HG03045 (cell line): ENCODE results near the gene ELAPOR1.

ENCODE experiments used
- ATAC-seq: cut with Tn5 transposase; IDR thresholded peaks from one replicate; pipeline ENCODE4 v1.9.1; 2021; ENCODE audit warnings: mild to moderate bottlenecking, moderate library complexity; ENCODE audit not compliant: unreplicated experiment

ELAPOR1 gene

DNA sequence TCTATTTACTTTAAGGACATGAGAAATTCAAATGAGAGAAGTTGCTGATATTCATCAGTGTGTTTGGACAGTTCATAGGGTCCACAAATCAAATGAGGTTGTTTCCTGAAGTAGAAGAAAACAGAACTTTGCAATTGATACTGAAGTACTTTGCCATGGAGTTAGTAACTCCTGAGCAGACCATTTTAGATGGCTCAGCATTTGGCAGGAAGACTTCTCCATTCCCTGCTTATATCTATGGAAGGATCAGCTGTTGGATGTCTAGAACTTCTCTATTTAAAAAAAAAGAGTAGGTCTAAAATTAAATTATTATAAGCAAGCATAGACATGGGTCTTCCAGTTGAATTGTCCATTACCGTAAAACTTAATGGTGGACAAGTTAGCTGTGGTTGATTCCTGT, 18.3 kb upstream of the ELAPOR1 start:
- ATAC-seq, result no peak

DNA sequence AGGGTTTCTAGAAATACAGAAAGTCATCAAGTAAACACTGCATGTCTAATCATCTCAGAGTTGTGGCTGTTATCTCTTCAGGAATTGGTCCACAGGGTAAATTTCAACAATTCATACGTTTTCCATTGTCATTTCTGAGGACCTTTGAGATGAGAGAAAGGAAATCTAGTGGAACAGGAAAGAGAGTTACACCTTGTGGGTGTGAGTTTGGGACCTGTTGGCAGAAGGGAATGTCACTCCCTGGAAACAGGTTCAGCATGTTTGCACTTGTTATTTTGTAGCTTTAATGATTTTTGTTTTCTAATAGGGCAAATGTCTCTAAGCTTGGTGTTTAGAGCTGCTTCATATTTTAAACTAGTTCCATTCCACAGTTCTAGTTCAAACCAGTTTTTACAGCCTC, 17.8 kb upstream of the ELAPOR1 start:
- no peak for ATAC-seq

DNA sequence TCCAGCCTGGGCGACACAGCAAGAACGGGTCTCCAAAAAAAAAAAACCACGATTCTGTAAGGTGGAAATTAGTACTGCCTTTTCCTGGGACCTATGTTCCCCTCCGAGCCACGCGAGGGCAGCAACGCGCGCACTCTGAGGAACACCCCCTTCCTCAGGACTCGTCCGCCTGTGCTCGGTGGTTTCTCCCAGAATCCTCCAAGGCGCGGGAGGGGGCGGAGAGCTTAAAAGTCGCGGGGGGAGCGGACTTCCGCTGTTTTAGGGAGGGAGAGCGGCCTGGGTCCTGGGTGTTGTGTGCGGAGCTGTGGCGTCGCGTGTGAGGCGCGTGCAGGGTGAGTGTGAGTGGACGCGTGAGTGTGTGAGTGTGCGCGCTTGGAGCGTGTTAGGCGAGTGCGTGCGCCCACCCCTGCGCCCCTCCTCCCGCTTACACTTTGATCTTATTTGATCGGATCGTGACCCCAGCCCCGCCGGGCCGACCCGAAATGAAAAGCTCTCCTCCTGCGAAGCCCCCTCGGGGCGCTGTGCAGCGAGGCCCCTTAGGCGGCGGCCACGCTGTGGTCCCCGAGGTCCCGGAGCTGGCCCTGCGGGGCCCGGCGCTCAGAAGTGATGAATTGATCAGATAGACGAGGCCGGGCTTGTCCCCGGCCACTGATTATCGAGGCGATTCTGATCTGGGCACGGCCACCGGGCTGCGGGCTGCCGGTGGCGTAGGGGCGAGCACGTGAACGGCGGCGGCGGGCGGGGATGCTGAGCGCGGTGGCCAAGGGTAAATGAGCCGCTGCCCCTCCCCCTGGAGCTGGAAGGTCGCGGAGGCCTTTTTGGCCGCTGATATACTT, 13.8 kb upstream of the ELAPOR1 start:
- ATAC-seq, result peak; percentile 92

DNA sequence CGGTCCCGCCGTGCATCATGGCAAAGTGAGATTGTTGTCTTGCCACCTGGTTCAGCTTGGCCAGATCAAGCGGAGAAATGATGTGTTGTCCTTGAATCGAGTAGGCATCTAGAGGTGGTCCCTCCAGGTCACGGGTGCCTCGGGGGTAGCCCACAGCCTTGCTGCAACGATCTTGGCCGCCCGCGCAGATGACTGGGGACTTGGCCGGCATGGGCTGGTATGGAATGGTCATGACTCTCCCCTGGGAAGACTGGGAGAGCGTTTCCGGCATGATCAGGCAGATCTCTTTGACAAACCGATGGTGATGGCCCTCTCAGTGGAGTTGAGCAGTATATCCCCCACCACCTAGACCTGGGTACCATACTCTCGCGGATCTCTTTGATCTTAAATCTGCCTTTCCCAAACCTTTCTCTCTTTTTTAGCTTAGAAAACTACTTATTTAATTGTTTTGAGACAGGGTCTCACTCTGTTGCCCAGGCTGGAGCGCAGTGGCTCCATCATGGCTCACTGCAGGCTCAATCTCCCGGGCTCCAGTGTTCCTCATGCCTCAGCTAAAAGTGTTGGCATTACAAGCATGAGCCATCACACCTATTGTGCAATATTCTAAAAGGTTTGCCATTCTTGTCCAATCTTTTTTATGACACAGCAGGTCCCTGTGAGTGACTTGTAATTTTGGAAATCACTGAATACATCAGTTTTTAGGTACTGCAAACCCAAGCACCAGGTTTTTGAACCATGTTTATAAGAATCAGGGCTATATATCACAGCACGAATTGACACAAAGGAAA, 9.4 kb upstream of the ELAPOR1 start:
- no peak for ATAC-seq

DNA sequence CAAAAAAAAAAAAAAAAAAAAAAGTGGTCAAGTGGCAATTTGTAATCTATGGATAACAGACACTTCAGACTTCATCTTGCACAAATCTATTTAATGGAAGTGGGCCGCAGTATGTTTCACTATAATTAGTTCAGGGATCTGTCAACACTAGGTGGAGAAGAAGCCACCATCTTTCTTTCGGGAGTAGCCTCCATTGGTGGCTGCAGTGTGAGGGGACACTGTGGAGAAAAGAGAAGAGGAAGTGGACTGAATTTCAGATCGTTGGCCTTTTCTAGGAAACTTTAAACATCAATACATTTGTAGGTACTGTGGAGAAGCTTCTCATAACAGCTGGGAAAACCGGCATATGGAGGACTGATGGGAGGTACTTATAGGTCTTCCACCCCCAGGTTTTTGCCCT, 8.0 kb upstream of the ELAPOR1 start:
- no peak for ATAC-seq

DNA sequence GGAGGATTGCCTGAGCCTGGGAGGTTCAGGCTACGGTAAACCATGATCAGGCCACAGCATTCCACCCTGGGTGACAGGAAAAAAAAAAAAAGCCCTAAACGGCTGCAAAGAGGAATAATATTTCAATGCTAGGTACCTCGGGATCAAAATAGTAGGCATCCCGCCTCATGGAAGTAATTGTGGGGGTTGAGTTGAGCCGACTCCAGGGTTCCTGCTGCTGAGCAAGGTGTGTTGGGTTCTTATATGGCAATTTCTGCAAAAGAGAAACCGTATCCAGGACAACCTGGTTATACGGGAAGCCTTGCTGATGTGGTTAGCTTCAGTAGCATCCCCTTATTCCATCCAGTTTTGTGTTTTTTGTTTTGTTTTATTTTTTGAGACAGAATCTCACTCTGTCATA, 6.1 kb upstream of the ELAPOR1 start:
- ATAC-seq, result no peak

DNA sequence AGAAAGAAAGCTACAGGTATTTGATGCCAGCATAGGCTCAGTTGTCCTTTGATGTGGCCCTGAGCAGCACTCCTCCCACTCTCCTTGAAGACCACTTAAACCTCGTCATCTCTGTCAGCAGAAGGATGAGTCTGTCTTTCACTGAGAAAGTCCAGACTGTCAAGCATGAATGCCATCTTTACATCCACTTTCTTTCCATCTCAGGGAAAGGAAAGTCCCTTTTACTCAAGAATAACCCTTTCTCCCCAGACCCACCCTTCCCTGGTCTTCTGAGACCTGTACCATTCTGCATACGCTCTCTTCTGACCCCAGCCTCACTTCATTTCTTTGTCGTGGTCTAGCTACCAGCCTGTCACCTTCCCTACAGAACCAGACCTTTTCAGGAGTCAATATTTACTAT, 4.0 kb upstream of the ELAPOR1 start:
- ATAC-seq, result no peak

DNA sequence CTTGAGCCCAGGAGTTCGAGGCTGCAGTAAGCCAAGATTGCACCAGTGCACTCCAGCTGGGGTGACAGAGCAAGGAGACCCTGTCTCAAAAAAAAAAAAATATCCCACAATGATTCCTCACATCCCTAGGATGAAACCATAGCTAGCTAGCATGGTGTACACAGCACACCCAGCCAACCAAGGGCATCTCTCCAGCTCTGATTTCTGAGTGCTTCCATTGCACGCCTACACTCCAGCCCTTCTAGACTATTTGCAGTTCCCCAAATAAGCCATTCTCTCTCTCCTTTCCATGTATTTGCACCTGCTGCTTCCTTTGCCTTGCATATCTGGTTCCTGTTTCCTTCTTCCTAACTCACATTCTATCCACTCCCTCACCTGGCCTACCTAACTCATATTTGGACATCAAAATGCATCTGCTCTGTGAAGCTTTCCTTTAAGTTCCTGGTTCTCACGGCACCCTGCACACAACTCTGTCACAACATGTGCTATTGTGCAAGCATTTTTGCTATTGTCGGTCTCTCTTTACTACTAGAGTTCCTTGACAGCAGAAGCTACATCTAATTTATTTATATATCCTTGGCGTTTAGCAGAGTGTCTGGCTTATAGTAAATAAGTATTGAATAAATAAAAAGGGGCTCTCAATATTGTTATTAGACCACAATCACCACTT, 2.4 kb upstream of the ELAPOR1 start:
- no peak for ATAC-seq

DNA sequence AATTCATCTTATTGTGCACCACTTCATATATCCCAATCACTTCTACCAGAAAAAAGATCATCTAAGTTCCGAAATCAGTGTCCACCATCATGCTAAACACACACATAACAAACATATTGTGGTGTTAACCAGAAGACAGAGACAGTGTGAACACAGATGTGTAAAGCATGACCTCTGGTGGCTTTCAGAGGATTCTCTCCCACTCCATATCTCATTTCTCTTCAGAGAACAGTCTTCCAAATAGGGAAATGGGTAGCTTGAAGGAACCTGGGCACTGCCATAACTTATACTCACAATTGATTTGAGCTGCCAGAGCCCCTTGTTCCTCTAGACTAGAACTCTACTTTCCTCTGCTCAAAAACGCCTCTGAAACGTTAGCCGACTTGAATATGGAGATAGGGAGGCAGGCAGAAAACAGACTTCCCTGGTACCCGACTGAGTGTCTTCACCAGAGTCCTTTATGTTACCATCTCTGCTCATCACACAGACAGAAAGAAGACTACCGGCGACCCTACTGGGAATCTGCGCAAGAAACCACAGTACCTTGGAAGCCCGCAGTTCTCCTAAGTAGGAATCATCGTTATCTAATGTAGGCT, 1.8 kb upstream of the ELAPOR1 start:
- ATAC-seq, result no peak

DNA sequence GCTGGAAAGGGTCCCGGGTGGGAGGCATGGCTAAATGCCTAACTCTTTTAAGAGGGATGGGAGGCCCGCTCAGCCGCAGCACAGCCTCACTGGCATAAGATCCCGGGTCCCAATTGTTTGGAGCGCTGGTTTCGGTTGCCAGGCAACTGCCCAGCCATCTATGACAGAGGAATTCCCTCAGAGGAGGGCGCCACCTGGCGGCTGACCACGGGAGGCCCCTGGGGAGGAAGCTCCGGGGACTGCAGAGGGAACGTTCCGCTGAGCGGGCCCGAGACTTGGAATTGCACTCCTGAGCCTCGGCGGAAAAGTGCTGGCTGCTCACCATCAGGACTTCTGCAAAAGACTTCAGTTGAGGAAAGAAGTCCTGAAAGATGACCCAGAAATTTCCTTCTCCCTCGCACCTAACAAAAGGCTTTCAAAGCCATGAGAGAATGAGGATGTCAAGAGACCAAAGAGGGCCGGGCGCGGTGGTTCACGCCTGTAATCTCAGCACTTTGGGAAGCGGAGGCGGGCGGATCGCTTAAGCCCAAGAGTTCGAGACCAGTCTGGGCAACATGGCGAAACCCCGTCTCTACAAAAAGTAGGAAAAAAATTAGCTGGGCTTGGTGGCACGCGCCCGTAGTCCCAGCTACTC, 1.1 kb upstream of the ELAPOR1 start:
- peak; percentile 70 for ATAC-seq

DNA sequence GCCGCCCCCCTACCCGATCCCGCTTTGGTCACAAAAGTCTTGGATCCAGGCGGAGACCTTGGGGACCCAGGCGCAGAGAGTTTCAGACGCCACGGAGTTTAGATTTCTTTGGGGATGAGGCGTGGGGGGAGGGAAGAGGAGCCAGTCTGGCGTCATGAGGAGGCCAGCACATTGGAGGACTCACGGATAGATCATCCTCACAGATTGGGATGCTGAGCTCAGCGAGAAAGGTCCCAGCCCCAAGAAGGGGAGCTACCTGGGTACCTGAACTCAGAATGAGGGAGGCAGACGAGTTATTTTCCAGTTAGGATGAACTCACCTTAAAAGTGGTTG, 393 bp downstream of the ELAPOR1 start:
- ATAC-seq, result no peak

DNA sequence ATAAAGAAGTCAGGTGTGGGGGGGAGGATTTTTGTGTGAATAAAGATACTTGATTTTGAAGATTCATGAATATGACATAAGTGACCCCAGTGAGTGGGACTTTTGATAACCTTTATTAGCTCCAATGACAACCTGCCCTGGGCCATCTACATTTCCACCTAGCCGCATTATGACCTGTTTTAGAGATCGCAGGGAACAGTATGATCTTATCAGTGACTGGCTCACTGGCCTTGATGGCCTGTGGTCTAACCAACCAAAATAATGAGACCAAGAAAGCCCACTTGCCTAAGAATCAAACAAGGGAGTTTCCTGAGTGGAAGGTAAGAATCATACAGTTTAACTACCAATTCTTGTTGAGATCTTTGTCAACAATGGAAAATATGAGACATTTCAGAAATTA, 1.8 kb downstream of the ELAPOR1 start:
- no peak for ATAC-seq

DNA sequence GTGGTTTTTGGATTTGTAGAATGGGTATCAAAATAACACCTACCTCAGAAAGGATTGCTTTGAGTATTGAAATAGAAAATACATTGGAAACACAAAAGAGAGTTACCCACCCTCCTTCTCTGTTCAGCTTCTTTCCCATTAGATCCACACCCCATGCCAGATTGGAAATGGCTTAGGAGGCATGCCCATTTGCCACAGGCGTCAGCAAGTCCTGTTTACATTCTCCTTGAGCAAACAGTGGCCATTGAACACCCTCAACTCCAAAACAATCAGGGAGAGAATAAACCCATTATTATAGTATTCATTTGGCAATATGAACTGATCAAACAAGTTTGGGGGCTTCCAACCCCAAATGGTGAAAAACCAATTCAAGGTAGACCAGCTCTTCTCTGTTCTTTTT, 2.4 kb downstream of the ELAPOR1 start:
- ATAC-seq, result no peak

DNA sequence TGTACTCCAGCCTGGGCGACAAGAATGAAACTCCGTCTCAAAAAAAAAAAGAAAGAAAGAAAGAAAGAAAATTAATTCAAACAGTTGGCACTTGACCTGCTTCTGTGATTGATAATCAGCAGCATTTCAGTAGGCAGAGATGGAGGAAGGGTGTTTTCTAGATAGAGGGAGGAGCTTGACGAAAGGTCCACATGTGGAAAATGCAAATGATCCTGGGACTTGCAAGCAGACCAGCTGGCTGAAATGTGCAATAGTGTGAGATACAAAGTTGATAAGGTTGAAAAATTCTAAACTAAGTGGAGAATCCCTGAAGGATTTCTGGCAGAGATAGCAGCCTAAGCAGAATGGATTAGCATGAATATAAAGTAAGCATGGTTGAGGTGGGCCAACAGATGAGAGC, 4.2 kb downstream of the ELAPOR1 start:
- ATAC-seq, result no peak

DNA sequence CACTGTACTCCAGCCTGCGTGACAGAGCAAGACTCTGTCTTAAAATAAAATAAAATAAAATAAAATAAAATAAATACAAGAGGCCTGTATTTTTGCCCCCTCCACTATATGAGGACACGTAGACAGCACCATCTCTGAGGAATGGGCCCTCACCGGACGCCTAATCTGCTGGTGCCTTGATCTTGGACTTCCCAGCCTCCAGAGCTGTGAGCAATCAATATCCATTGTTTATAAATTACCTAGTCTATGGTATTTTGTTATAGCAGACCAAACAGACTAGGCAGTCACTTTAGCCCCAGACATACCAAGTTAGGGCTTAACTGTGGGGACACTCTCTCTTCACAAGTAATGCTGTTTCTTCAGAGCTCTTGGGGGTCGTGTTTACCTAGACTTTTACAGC, 6.4 kb downstream of the ELAPOR1 start:
- ATAC-seq, result no peak

DNA sequence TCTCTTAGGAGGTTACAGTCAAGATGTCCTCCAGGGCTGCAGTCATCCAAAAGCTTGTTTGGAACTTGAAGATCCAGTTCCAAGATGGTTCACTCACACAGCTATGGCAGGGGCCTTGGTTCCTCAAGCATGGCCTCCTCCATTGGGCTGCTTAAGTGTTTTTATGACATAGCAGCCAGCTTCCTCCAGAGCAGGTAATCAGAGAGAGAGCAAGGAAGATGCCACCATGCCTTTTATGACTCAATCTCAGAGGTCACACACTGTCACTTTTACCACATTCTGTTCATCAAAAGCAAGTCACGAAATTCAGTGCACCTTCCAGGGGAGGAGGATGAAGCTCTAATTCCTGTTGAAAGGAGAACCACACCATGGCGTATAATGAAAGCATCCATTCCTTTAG, 17.1 kb downstream of the ELAPOR1 start:
- ATAC-seq, result no peak

DNA sequence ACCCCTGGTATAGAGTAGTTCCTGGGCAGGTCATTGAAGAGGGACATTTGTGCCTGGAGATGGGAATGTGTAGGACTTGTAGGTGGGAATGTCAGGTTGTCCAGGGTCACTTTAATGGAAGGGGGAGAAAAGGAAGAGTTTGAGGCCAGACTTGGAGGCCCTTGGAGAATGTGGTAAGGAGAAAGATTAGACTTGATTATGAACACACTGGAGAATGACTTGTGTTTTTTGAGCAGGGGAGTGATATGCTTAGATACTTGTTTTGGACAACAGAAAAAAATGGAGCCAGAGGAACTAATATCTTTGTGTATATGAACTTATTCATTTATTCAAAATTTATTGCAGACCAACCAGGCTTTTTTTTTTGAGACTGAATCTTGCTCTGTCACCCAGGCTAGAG, 17.9 kb downstream of the ELAPOR1 start:
- ATAC-seq, result no peak

DNA sequence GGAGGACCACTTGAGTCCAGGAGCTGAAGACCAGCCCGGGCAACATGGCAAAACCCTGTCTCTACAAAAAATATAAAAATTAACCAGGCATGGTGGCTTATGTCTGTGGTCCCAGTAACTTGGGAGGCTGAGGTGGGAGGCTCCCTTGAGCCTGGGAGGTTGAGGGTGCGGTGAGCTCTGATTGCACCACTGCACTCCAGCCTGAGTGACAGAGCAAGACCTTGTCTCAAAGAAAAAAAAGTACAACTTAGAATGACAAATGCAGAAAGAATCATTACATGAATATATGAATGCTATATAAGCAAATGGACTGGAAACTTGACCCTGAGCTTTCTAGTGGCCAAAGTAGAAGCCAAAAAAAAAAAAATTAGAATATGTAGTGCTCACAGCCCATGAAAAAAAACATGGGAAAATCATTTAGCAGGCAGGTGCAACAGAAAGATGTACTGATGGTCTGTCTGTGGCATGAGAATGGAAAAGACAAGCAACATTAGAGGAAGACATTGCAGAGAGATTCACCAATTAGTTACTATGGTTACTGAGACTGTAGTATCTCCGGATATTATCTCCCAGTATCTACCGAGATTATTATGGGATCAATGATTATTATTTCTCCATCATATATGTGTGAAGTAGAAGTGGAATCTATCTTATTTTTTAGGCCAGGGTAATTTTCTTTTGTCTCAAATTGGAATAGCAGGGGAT, 19.2 kb downstream of the ELAPOR1 start:
- no peak for ATAC-seq

DNA sequence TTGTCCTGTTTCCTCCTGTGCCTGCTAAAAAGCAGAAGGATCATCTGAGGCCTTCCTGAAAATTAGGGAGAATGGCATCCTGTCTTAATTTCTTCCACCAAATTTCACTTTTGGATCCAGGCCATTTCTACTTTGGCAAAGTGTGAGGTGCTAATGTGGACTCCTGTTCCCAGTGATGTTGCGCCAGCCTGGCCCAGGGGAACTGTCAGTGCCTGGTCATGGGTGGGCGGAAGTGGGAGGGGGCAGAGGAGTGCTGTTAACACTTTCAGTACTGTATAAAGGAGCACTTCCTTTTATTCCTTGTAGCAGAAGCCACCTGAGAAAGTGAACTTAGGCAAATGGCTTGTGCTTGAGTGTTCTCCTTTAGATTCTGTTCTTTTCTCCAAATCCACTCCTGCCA, 19.9 kb downstream of the ELAPOR1 start:
- no peak for ATAC-seq

DNA sequence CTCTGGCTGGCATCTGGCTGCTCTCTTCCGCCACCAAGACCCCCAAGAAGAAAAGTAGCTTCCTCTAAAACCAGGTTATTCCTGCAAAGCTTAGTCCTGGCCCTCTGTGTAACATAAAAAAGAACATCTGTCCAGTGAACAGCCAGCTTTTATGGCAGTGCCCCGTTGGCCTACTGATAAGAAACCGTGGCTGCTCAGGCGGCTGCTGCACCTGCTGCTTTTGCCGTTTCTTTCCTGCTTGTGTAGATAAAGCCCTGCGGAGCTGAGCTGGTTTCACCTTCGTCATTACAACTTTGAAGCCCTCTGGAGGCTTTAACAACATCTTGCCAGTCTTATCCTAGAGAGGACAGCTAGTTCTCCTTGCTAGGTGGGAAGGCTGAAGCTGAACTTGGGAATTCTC, 20.5 kb downstream of the ELAPOR1 start:
- ATAC-seq, result no peak

DNA sequence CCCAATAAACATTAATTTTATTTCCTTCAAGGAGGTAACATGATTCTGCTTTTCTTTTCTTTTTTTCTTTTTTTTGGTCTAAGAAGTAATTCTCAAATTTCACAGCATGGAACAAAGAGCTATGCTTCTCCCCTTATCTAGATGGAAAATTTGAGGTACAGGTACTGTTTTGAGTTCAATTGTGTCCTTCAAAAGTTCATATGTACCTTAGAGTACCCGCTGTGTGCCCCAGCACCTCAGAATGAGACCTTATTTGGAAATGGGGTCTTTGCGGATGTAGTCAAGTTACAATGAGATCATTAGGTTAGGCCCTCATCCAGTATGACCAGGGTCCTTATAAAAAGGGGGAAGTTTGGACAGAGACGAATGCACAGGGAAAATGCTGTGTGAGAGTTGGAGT, 22.0 kb downstream of the ELAPOR1 start:
- no peak for ATAC-seq
